Breast epithelium (tissue), 3 donors: ENCODE data around the gene SCAF4.

Source experiments
- CTCF ChIP-seq, 3 donors: fragments of 450-650 bp; IDR thresholded peaks; one replicate each; pipeline ENCODE4 v1.5.1; 2016 to 2017; ENCODE audit warnings: antibody characterized with exemption in 3 of 3, mild to moderate bottlenecking in 3 of 3, moderate library complexity in 3 of 3
- POLR2A ChIP-seq: fragments of 450-650 bp; IDR thresholded peaks from one replicate; pipeline ENCODE4 v1.6.1; 2016; ENCODE audit warnings: antibody characterized with exemption, mild to moderate bottlenecking, moderate library complexity
- POLR2AphosphoS5 ChIP-seq, 3 donors: sonication (generic); formaldehyde crosslinking; IDR thresholded peaks; one replicate each; pipeline ENCODE4 v1.6.1; 2017; ENCODE audit warnings: antibody characterized with exemption in 3 of 3

DNA sequence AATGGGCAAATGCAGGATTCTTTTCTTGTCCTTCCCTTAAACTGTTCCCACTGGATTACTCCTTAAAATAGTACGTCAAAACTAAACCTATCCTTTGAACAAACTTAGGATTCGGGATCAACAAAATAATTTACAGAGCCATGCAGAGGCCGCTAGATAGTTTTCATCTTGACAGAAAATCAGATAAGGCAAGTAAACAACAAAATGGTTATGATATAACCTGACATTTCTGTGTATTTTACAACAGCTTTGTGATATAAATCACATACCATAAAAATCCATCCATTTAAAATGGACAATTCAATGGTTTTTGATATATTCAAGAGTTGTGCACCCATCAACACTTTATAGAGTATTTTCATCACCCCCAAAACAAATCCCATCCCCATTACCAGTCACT is 11.2 kb downstream of the SCAF4 start:
- TF ChIP-seq CTCF (IDR thresholded peaks at IDR 0.05) = no peak
- TF ChIP-seq POLR2AphosphoS5 (IDR thresholded peaks at IDR 0.05) = no peak
- no peak for TF ChIP-seq POLR2A
